Activated CD4-positive, alpha-beta T cell treated with anti-CD3 and anti-CD28 coated beads, Interleukin-2, Interleukin-6, amounts not matched to agents 100 ng/mL and 50 ng/mL, durations not matched to agents 16 hours and 8 hours (primary cell): ENCODE data around the gene NIPBL.
"Not testable (repeated sequence)": the region's sequence is repeated elsewhere in the genome, so short reads cannot be mapped to it uniquely, and the experiment has no call there.

Experiments
- DNase-seq: peaks from one replicate; pipeline ENCODE4 v3.0.0-alpha.2; 2020

The NIPBL gene

GRCh38 chr5:36879274-36880033 is 2.9 kb downstream of the NIPBL start:
- DNase-seq: no peak

- DNase-seq: no peak
Observed at GRCh38 chr5:36880761-36881160, 4.2 kb downstream of the NIPBL start.

GRCh38 chr5:36881304-36881703 is 4.7 kb downstream of the NIPBL start:
- DNase-seq: no peak

- DNase-seq: no peak
Observed at GRCh38 chr5:36881807-36882206, 5.2 kb downstream of the NIPBL start.

GRCh38 chr5:36882250-36882649 is 5.7 kb downstream of the NIPBL start:
- no peak for DNase-seq

- no peak for DNase-seq
Observed at GRCh38 chr5:36883894-36884462, 7.4 kb downstream of the NIPBL start.

- no peak for DNase-seq
Observed at GRCh38 chr5:36885149-36885548, 8.6 kb downstream of the NIPBL start.

- DNase-seq: no peak
Observed at GRCh38 chr5:36885566-36886485, 9.3 kb downstream of the NIPBL start.

GRCh38 chr5:36886791-36887190 is 10.2 kb downstream of the NIPBL start:
- DNase-seq: no peak

GRCh38 chr5:36887532-36887931 is 11.0 kb downstream of the NIPBL start:
- no peak for DNase-seq

- no peak for DNase-seq
Observed at GRCh38 chr5:36888303-36888702, 11.7 kb downstream of the NIPBL start.

GRCh38 chr5:36889264-36889663 is 12.7 kb downstream of the NIPBL start:
- DNase-seq: peak; percentile 46

- DNase-seq: no peak
Observed at GRCh38 chr5:36891266-36891665, 14.7 kb downstream of the NIPBL start.

GRCh38 chr5:36892085-36892830 is 15.7 kb downstream of the NIPBL start:
- DNase-seq: not testable (repeated sequence)

- no peak for DNase-seq
Observed at GRCh38 chr5:36894954-36895353, 18.4 kb downstream of the NIPBL start.

- DNase-seq: no peak
Observed at GRCh38 chr5:36896476-36896875, 19.9 kb downstream of the NIPBL start.

GRCh38 chr5:36897616-36898015 is 21.0 kb downstream of the NIPBL start:
- DNase-seq: no peak

GRCh38 chr5:36899860-36900259 is 23.3 kb downstream of the NIPBL start:
- no peak for DNase-seq

- DNase-seq: no peak
Observed at GRCh38 chr5:36900283-36900682, 23.7 kb downstream of the NIPBL start.

GRCh38 chr5:36901077-36901476 is 24.5 kb downstream of the NIPBL start:
- not testable (repeated sequence) for DNase-seq

- no peak for DNase-seq
Observed at GRCh38 chr5:36901856-36902255, 25.3 kb downstream of the NIPBL start.

GRCh38 chr5:36902353-36902752 is 25.8 kb downstream of the NIPBL start:
- DNase-seq: no peak

- no peak for DNase-seq
Observed at GRCh38 chr5:36904677-36905076, 28.1 kb downstream of the NIPBL start.
